HCT116 (cell line): ENCODE data around the gene RAI1.

Experiments used
- CEBPB ChIP-seq: IDR thresholded peaks from 2 replicates; pipeline ENCODE4 v1.6.1; 2012; ENCODE audit warnings: low read depth
- CTCF ChIP-seq, 3 experiments: fragments of 200-600 bp in 1 of 3; sonication (generic) in 1 of 3; IDR thresholded peaks in 2 of 3; conservative IDR thresholded peaks in 1 of 3; 2 replicates each; pipeline ENCODE4 v1.5.1; 2012 to 2017; ENCODE audit warnings: low read depth in 2 of 3, low read length in 2 of 3, antibody characterized with exemption in 1 of 3, borderline replicate concordance in 1 of 3, control low read depth in 1 of 3, mild to moderate bottlenecking in 1 of 3, mixed read lengths in 1 of 3, mixed run types in 1 of 3, moderate library complexity in 1 of 3; ENCODE audit not compliant: insufficient read depth in 1 of 3
- POLR2A ChIP-seq: IDR thresholded peaks from 2 replicates; pipeline ENCODE4 v1.7.0; 2011; ENCODE audit warnings: borderline replicate concordance; ENCODE audit not compliant: insufficient read depth, insufficient read length; ENCODE audit errors: extremely low read depth
- POLR2AphosphoS5 ChIP-seq: IDR thresholded peaks from 2 replicates; pipeline ENCODE4 v1.6.1; 2011; ENCODE audit warnings: mild to moderate bottlenecking, low read depth, low read length, moderate library complexity
- RAD21 ChIP-seq: IDR thresholded peaks from 2 replicates; pipeline ENCODE4 v1.6.1; 2012; ENCODE audit warnings: low read depth, mild to moderate bottlenecking
- REST ChIP-seq: IDR thresholded peaks from 2 replicates; pipeline ENCODE4 v1.6.1; 2012; ENCODE audit warnings: low read depth
- SIN3A ChIP-seq: IDR thresholded peaks from 2 replicates; pipeline ENCODE4 v1.6.1; 2012; ENCODE audit warnings: low read depth
- ZFX ChIP-seq: fragments of 450-650 bp; IDR thresholded peaks from 2 replicates; pipeline ENCODE4 v1.6.1; 2017

GRCh38 chr17:17681187-17681743 is at the start of gene RAI1:
- TF ChIP-seq SIN3A (no peak), CTCF (IDR thresholded peaks at IDR 0.05 in 2 of 3, conservative IDR thresholded peaks at IDR 0.05 in 1 of 3; ENCODE audit: borderline replicate concordance in 1 of 3, insufficient read depth in 1 of 3, low read depth in 2 of 3, low read length in 2 of 3) (peak in 2 of 3 experiments; percentile 50 to 51; a peak in 4 of 6 replicates), RAD21 (peak; percentile 64), REST (no peak), POLR2AphosphoS5 (no peak; the same call in 1 of the 2 replicates), CEBPB (no peak), POLR2A (no peak), ZFX (peak; percentile 97)
